Ovary (tissue), 9 donors: ENCODE data around the gene SH2B2. TPM values are rescaled to one million over a fixed set of nuclear protein-coding genes. Genes with fewer than 3 reads are reported as not detected.
A peak's percentile ranks its signal among the peaks of the same experiment; 100 is the strongest.

Experiments
- DNase-seq, 5 donors: peaks; one replicate each; pipeline ENCODE4 v3.0.0-alpha.2; 2019 to 2020
- H3K27ac ChIP-seq, 2 donors: fragments of 200-600 bp; one replicate each; pipeline versions ENCODE4 v1.5.1 to v1.8.0; 2019 to 2022
- H3K27me3 ChIP-seq: fragments of 200-600 bp; one replicate; pipeline ENCODE4 v1.8.0; 2022
- H3K36me3 ChIP-seq: fragments of 200-600 bp; sonication (generic); one replicate; pipeline ENCODE4 v1.5.1; 2019
- H3K4me1 ChIP-seq: one replicate; pipeline ENCODE4 v1.8.1; 2013; ENCODE audit warnings: mild to moderate bottlenecking, moderate library complexity; ENCODE audit not compliant: insufficient read depth
- H3K4me3 ChIP-seq: fragments of 200-600 bp; sonication (generic); one replicate; pipeline ENCODE4 v1.5.1; 2017
- H3K9me3 ChIP-seq, 2 donors: fragments of 200-600 bp in 1 of 2; sonication (generic) in 1 of 2; one replicate each; pipeline versions ENCODE4 v1.5.1 to v1.8.1; 2013 to 2019; ENCODE audit warnings: mild to moderate bottlenecking in 1 of 2, moderate library complexity in 1 of 2
- EP300 ChIP-seq: sonication (generic); formaldehyde crosslinking; IDR thresholded peaks from one replicate; pipeline ENCODE4 v1.6.1; 2017; ENCODE audit warnings: antibody characterized with exemption
- POLR2A ChIP-seq: fragments of 450-650 bp; IDR thresholded peaks from one replicate; pipeline ENCODE4 v1.6.1; 2017; ENCODE audit warnings: antibody characterized with exemption, mild to moderate bottlenecking, moderate library complexity
- WGBS, 3 donors: extraction: QIAGEN DNeasy Blood & Tissue Kit in 1 of 3; methylation state at CpG; one replicate each; pipeline versions ENCODE4 v1.1.5 to v1.1.7; 2013 to 2017; 5-methylcytosine and 5-hydroxymethylcytosine counted together
- intact Hi-C, 4 donors: fragments of 100-400 bp; cut with DNase I; formaldehyde crosslinking; loops; one replicate each; pipeline versions ENCODE4 v1.11.0 to v1.15.1; 2022 to 2023
- polyA plus RNA-seq, 2 donors: library from polyadenylated mRNA; stranded (reverse); fragments of 200-250 nt in 1 of 2; fragments of 350-450 nt in 1 of 2; fragmentation: Illumina TruSeq in 1 of 2; extraction: RNeasy Lipid Tissue Mini Kit (QIAGEN cat#74804) in 1 of 2; gene quantifications; one replicate each; pipeline ENCODE4 v1.2.3, GENCODE V29; 2013 to 2014
- total RNA-seq, 7 donors: library from RNA; depleted of rRNA in 2 of 7; stranded (reverse); fragments of >200 nt in 2 of 7; fragmentation: NEBNext Ultra II Directional in 3 of 7; extraction: Animal tissue kit (Norgen Biotek cat#: 25700) in 3 of 7; gene quantifications; one replicate each; pipeline versions ENCODE4 v1.1.0 to v1.2.4, GENCODE V29; 2016 to 2023
- TF ChIP-seq, protein P1 (sequence below), 3 donors: fragments of 450-650 bp in 2 of 3; fragments of 200-600 bp in 1 of 3; IDR thresholded peaks; one replicate each; pipeline versions ENCODE4 v1.5.1 to v1.8.0; 2016 to 2022; ENCODE audit warnings: antibody characterized with exemption in 3 of 3, mild to moderate bottlenecking in 1 of 3
- donor health status: DM: no; HTN: no; CAD: no; lungs with moderate emphysema.
- donor health status: DM: no; HTN: no; CAD: no.
- donor health status: Bipolar disorder and iron deficiency.
- donor health status: DM: yes; HTN: yes; CAD: no.
- donor health status: DM: no; HTN: no; CAD: no.
- donor health status: DM: yes; HTN: yes; CAD: no.

SH2B2 gene
- total and polyA plus RNA-seq, 9 donors = 1.4 to 8.9 (median 4.5) TPM

DNA sequence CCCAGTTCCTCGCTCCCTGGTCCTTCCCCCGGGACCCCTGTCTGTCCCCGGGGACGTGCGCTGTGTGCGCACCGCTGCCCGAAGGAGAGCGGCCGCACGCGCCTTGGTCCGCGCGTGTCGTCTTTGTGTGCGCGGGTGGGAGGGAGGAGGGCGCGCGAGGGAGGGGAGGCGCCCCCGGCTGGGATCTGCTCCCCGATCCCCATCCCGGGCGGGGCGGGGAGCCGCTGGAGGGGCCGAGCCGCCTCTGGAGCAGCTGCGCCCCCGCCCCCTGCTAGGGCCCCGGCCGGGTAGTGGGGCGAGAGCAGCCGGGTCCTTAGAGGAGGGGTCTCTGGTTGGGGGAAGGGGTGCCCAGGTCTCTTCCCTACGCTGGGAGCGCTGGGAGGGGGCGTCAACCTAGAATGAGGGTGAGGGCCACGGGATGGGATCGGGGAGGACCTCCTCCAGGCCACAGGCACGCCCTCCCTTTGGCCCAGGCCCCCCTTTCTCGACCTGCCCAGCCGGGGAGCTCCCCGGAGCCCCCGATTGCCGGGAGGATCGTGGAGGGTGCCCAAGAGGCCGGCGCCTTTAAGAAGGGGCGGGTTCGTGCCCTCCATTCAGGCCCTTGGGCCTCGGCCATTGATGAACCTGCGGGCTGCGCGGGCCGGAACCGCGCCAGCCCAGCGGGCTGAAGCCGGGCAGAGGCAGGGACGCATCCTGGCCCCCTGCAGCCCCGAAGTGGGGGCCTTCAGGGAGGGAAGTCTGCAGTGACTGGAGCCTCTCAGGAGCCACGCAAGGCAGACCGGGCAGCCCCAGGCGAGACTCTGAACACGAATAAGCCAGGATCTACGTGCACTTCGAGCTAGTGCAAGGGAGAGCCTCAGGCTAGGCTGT is 678 bp downstream of the SH2B2 start:
- Histone ChIP-seq H3K27ac (peak overlapping the region; percentile 14 to 46), H3K4me1 (peaks cover 7% of the 10 kb centered on the region), H3K27me3 (no peaks in the 10 kb centered on the region), H3K36me3 (no peaks in the 10 kb centered on the region), H3K4me3 (peak overlapping the region; percentile 50), H3K9me3 (no peaks in the 10 kb centered on the region)
- peak; percentile 32 to 69 (median 58) for DNase-seq
- intact Hi-C loops = no loop called here
- TF ChIP-seq, protein P1, sequence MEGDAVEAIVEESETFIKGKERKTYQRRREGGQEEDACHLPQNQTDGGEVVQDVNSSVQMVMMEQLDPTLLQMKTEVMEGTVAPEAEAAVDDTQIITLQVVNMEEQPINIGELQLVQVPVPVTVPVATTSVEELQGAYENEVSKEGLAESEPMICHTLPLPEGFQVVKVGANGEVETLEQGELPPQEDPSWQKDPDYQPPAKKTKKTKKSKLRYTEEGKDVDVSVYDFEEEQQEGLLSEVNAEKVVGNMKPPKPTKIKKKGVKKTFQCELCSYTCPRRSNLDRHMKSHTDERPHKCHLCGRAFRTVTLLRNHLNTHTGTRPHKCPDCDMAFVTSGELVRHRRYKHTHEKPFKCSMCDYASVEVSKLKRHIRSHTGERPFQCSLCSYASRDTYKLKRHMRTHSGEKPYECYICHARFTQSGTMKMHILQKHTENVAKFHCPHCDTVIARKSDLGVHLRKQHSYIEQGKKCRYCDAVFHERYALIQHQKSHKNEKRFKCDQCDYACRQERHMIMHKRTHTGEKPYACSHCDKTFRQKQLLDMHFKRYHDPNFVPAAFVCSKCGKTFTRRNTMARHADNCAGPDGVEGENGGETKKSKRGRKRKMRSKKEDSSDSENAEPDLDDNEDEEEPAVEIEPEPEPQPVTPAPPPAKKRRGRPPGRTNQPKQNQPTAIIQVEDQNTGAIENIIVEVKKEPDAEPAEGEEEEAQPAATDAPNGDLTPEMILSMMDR (IDR thresholded peaks at IDR 0.05) = no peak
- no peak for TF ChIP-seq EP300
- no peak for TF ChIP-seq POLR2A
- WGBS, 3 donors = 0 to 1% (median 0%) methylated on average over 19 to 69 of the region's 69 CpGs

DNA sequence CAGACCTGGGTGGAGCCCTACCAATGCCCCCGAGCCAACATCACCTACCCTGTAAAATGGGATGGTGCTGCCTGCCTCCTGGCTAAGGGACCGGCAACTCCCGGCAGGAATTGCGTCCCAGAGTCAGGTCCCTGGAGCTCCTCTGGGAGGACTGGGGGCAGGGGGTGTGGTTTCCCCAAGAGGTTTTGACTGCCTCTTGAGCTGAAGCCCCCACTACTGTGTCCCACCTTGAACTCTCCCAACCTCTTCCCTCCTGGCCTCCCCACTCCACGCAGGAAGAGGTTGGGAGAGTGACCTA is 1.3 kb downstream of the SH2B2 start:
- Histone ChIP-seq H3K4me1 (peaks cover 7% of the 10 kb centered on the region), H3K27ac (no peak overlapping the region), H3K9me3 (no peaks in the 10 kb centered on the region), H3K27me3 (no peaks in the 10 kb centered on the region), H3K36me3 (no peaks in the 10 kb centered on the region), H3K4me3 (peak overlapping the region; percentile 50)
- 6 to 12% (median 10%) methylated on average over 5 of the region's 5 CpGs for whole genome bisulfite sequencing, 3 donors
- DNase-seq = no peak
- TF ChIP-seq EP300 (no peak), POLR2A (no peak)
- TF ChIP-seq, protein P1 (IDR thresholded peaks at IDR 0.05) = no peak
- intact Hi-C loops = no loop called here

DNA sequence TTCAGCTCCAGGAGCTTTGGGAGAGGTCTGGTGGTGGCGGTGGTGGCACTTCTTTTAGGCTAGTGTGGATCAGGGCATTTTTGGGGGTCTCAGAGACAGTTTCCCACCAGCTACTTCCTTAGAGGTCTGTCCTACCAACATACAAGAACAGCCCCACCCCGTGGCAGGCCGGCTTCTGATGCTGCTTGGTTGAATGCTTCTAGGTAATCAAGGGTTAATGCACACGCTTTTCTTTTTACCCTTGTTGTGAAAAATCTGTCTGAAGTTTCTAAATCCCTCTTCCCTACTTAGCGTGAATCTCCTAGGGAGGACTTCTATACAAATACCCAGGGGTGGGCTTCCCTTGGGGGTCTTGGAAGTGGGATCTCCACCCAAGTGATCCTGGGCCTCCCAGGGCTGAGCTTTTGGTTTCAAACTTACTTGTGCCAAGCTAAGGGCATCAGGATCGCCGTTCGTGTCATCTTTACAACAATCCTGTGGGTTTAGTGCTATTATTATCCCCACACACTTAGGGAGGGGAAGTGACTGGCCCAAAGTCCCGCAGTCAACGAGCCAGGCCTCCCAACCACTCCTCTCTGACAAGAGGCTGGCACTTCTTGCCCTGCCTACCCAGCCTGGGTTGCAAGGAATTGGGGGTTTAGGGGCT is 1.7 kb downstream of the SH2B2 start:
- H3K4me3 ChIP-seq = peak overlapping the region; percentile 50
- intact Hi-C loops = no loop called here
- no peak for DNase-seq
- no peaks in the 10 kb centered on the region for H3K27me3 ChIP-seq
- H3K4me1 ChIP-seq = peaks cover 7% of the 10 kb centered on the region
- WGBS, 3 donors = 37 to 42% (median 38%) methylated on average over 10 of the region's 10 CpGs
- no peaks in the 10 kb centered on the region for H3K9me3 ChIP-seq
- H3K27ac ChIP-seq = no peak overlapping the region
- H3K36me3 ChIP-seq = no peaks in the 10 kb centered on the region
- no peak for TF ChIP-seq EP300
- no peak for TF ChIP-seq POLR2A
- TF ChIP-seq, protein P1 (IDR thresholded peaks at IDR 0.05) = no peak

DNA sequence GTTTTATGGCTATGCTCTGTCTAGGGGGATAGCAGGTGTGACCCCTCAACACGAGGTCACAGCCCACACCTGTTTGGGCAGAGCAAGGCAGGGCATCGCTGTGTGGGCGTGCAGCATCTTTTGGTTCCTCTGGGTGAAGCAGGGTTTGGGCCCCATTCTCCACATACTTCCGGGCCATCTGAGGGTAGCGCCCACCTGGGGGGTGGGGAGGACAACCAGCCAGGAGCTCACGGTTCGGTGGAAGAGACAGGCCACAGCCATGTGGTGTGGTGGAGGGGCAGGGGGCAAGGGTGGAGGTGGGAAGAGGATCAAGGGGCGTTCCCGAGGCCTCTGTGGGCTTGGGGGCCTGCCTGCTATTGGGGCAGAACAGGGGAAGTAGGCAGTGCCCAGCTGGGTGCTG is 2.4 kb downstream of the SH2B2 start:
- no peak for DNase-seq
- TF ChIP-seq POLR2A (no peak), EP300 (no peak)
- TF ChIP-seq, protein P1 (IDR thresholded peaks at IDR 0.05) = no peak
- H3K4me3 ChIP-seq = no peak overlapping the region
- H3K27ac ChIP-seq = no peak overlapping the region
- H3K4me1 ChIP-seq = peaks cover 7% of the 10 kb centered on the region
- WGBS, 3 donors = 83 to 95% (median 88%) methylated on average over 9 of the region's 9 CpGs
- no peaks in the 10 kb centered on the region for H3K36me3 ChIP-seq
- no peaks in the 10 kb centered on the region for H3K27me3 ChIP-seq
- no peaks in the 10 kb centered on the region for H3K9me3 ChIP-seq
- intact Hi-C loops = no loop called here
